ENCODE measurements around the gene PPP1R7. TPM values are rescaled to one million over a fixed set of nuclear protein-coding genes. Genes with fewer than 3 reads are reported as not detected.

PPP1R7 gene
- polyA plus RNA-seq, 1 of the 3 experiments (the other 2 are of a cell fraction), result 56.9 TPM

GRCh38 chr2:241111440-241111805 lies 38.8 kb upstream of the PPP1R7 start:
- ChIA-PET CTCF (interaction anchor here (1.3 kb wide), 1 partner anchor 21 kb away, joined by 4 read pairs; no protein-coding TSS in a partner anchor), POLR2A (no interaction called here)
- Histone ChIP-seq H3K27me3 (ENCODE audit: insufficient read depth) (no peaks in the 10 kb centered on the region), H4K20me1 (ENCODE audit: insufficient read depth) (no peaks in the 10 kb centered on the region), H3K4me1 (ENCODE audit: control insufficient read depth in 1 of 2, insufficient read depth in 2 of 2, low read depth in 1 of 2, low read length in 1 of 2) (no peaks in the 10 kb centered on the region), H3K4me2 (no peak overlapping the region), H3K36me3 (replicated peaks in 1 of 2; ENCODE audit: control insufficient read depth in 1 of 2, insufficient read depth in 2 of 2, low read length in 1 of 2) (peaks cover 0 to 20% of the 10 kb centered on the region in 2 experiments), H3K79me2 (ENCODE audit: insufficient read depth) (no peaks in the 10 kb centered on the region), H2AFZ (ENCODE audit: low read depth) (no peak overlapping the region), H3K27ac (ENCODE audit: low read depth in 2 of 2, low read length in 1 of 2) (no peak overlapping the region), H3K9ac (no peak overlapping the region), H3K4me3 (ENCODE audit: low read depth in 2 of 2, low read length in 1 of 2) (no peak overlapping the region), H3F3A (replicated peaks; ENCODE audit: insufficient read depth) (no peaks in the 10 kb centered on the region), H3K9me3 (no peaks in the 10 kb centered on the region), H3K9me2 (no peaks in the 10 kb centered on the region)
- no peak for TF ChIP-seq JUND (IDR thresholded peaks at IDR 0.05)
- no peak for TF ChIP-seq POLR2AphosphoS5 (IDR thresholded peaks at IDR 0.05; ENCODE audit: low read depth, low read length)
- no peak for TF ChIP-seq CTCF (IDR thresholded peaks at IDR 0.05)
- TF ChIP-seq FOXJ3 (CRISPR knock-in tag; IDR thresholded peaks at IDR 0.05), result no peak
- TF ChIP-seq TEAD4 (IDR thresholded peaks at IDR 0.05; ENCODE audit: borderline replicate concordance, insufficient read depth), result no peak
- TF ChIP-seq NRF1 (IDR thresholded peaks at IDR 0.05; ENCODE audit: low read depth, low read length), result no peak
- TF ChIP-seq REST (IDR thresholded peaks at IDR 0.05; ENCODE audit: low read depth, low read length), result no peak
- no peak for TF ChIP-seq RCOR1 (IDR thresholded peaks at IDR 0.05; ENCODE audit: low read length)
- TF ChIP-seq FOSL2 (IDR thresholded peaks at IDR 0.05; ENCODE audit: borderline replicate concordance, low read depth), result no peak
- TF ChIP-seq SIN3A (IDR thresholded peaks at IDR 0.05; ENCODE audit: borderline replicate concordance, low read depth, low read length), result no peak
- TF ChIP-seq FOXM1 (IDR thresholded peaks at IDR 0.05; ENCODE audit: low read depth), result no peak
- no peak for TF ChIP-seq MEF2A (IDR thresholded peaks at IDR 0.05; ENCODE audit: borderline replicate concordance, low read depth)
- no peak for TF ChIP-seq GABPA (IDR thresholded peaks at IDR 0.05; ENCODE audit: low read depth)
- DNase-seq, result no peak
- WGBS (ENCODE audit: low lambda C conversion rate), result 96% methylated on average over 9 of the region's 9 CpGs

- Histone ChIP-seq H3K4me2 (no peak overlapping the region), H3K9ac (no peak overlapping the region), H3K9me3 (no peaks in the 10 kb centered on the region), H3K27me3 (ENCODE audit: insufficient read depth) (no peaks in the 10 kb centered on the region), H3K27ac (ENCODE audit: low read depth in 2 of 2, low read length in 1 of 2) (no peak overlapping the region), H4K20me1 (ENCODE audit: insufficient read depth) (no peaks in the 10 kb centered on the region), H3K4me3 (ENCODE audit: low read depth in 2 of 2, low read length in 1 of 2) (no peak overlapping the region), H3K79me2 (ENCODE audit: insufficient read depth) (no peaks in the 10 kb centered on the region), H3K4me1 (ENCODE audit: control insufficient read depth in 1 of 2, insufficient read depth in 2 of 2, low read depth in 1 of 2, low read length in 1 of 2) (no peaks in the 10 kb centered on the region), H3K9me2 (no peaks in the 10 kb centered on the region), H2AFZ (ENCODE audit: low read depth) (no peak overlapping the region), H3K36me3 (replicated peaks in 1 of 2; ENCODE audit: control insufficient read depth in 1 of 2, insufficient read depth in 2 of 2, low read length in 1 of 2) (peaks cover 0 to 20% of the 10 kb centered on the region in 2 experiments), H3F3A (replicated peaks; ENCODE audit: insufficient read depth) (no peaks in the 10 kb centered on the region)
- ChIA-PET CTCF (no interaction called here), POLR2A (no interaction called here)
- no peak for DNase-seq
- WGBS (ENCODE audit: low lambda C conversion rate), result 97% methylated on average over 17 of the region's 17 CpGs
- TF ChIP-seq TAF1 (IDR thresholded peaks at IDR 0.05; ENCODE audit: borderline replicate concordance, low read depth, low read length) (no peak), FOSL2 (IDR thresholded peaks at IDR 0.05; ENCODE audit: borderline replicate concordance, low read depth) (no peak), TCF12 (IDR thresholded peaks at IDR 0.05) (no peak), POLR2AphosphoS5 (IDR thresholded peaks at IDR 0.05; ENCODE audit: low read depth, low read length) (no peak), GATA2 (CRISPR knock-in tag; IDR thresholded peaks at IDR 0.05) (no peak), USF1 (IDR thresholded peaks at IDR 0.05; ENCODE audit: borderline replicate concordance, low read depth) (no peak), CHD2 (IDR thresholded peaks at IDR 0.05; ENCODE audit: low read length, partially characterized antibody) (no peak), NRF1 (IDR thresholded peaks at IDR 0.05; ENCODE audit: low read depth, low read length) (no peak), JUND (IDR thresholded peaks at IDR 0.05) (no peak), RFX5 (IDR thresholded peaks at IDR 0.05; ENCODE audit: low read length) (no peak), ELF1 (IDR thresholded peaks at IDR 0.05) (no peak), TEAD4 (IDR thresholded peaks at IDR 0.05; ENCODE audit: borderline replicate concordance, insufficient read depth) (no peak), MEF2A (IDR thresholded peaks at IDR 0.05; ENCODE audit: borderline replicate concordance, low read depth) (no peak), GABPA (IDR thresholded peaks at IDR 0.05; ENCODE audit: low read depth) (no peak), MAX (IDR thresholded peaks at IDR 0.05; ENCODE audit: low read depth) (no peak), SIN3A (IDR thresholded peaks at IDR 0.05; ENCODE audit: borderline replicate concordance, low read depth, low read length) (no peak)
Measured at GRCh38 chr2:241112046-241112445, 38.2 kb upstream of the PPP1R7 start.
